H1 (cell line): Measurements from ENCODE around the gene LDLRAP1. TPM values are rescaled to one million over a fixed set of nuclear protein-coding genes. Genes with fewer than 3 reads are reported as not detected.

Experiments
- CTCF ChIA-PET: fragments of 300-600 bp; sonication (Branson Sonifier 250); formaldehyde crosslinking; loops from one replicate; lab custom pipeline; 2021; ENCODE audit not compliant: partially characterized antibody; lab: Charles Lee
- POLR2A ChIA-PET: fragments of 300-600 bp; sonication (Branson Sonifier 250); formaldehyde crosslinking; loops from one replicate; lab custom pipeline; 2021; ENCODE audit warnings: inconsistent platforms; ENCODE audit not compliant: partially characterized antibody; lab: Charles Lee
- DNase-seq, 2 experiments: peaks; one replicate each; pipeline versions ENCODE4 v3.0.0 to v3.0.0-alpha.2; 2010 to 2022; ENCODE audit warnings: low spot score in 2 of 2, low read depth in 1 of 2, mixed read lengths in 1 of 2
- FAIRE-seq: peaks from 2 replicates; lab custom pipeline; 2011; peaks lifted over from hg19 to GRCh38; lab: Jason Lieb, UNC
- H2AFZ ChIP-seq: 2 replicates; pipeline ENCODE4 v1.8.1; 2012; ENCODE audit warnings: low read length, inconsistent platforms
- H2AK5ac ChIP-seq: 2 replicates; pipeline ENCODE4 v1.6.1; 2013; ENCODE audit warnings: low read depth, low read length
- H2BK120ac ChIP-seq: replicated peaks from 2 replicates; pipeline ENCODE3; 2013; ENCODE audit warnings: low read depth, low read length, inconsistent platforms
- H2BK12ac ChIP-seq: 2 replicates; pipeline ENCODE4 v1.6.1; 2013; ENCODE audit warnings: low read depth, low read length
- H2BK15ac ChIP-seq: 2 replicates; pipeline ENCODE4 v1.6.1; 2013; ENCODE audit warnings: low read length
- H2BK20ac ChIP-seq: 2 replicates; pipeline ENCODE4 v1.6.1; 2013; ENCODE audit warnings: low read length
- H2BK5ac ChIP-seq: 2 replicates; pipeline ENCODE4 v1.6.1; 2013; ENCODE audit warnings: low read depth, low read length
- H3K14ac ChIP-seq: 2 replicates; pipeline ENCODE4 v1.6.1; 2013; ENCODE audit warnings: inconsistent platforms; ENCODE audit not compliant: insufficient read length
- H3K18ac ChIP-seq: 2 replicates; pipeline ENCODE4 v1.6.1; 2013; ENCODE audit warnings: low read length; ENCODE audit errors: extremely low read depth
- H3K23ac ChIP-seq: 2 replicates; pipeline ENCODE4 v1.6.1; 2013; ENCODE audit warnings: inconsistent platforms; ENCODE audit not compliant: insufficient read length
- H3K23me2 ChIP-seq: 2 replicates; pipeline ENCODE4 v1.6.1; 2013; ENCODE audit warnings: low read depth, low read length
- H3K27ac ChIP-seq: 2 replicates; pipeline ENCODE4 v1.6.1; 2011; ENCODE audit warnings: low read depth, low read length, inconsistent platforms
- H3K27me3 ChIP-seq, 4 experiments: replicated peaks in 1 of 4; 1 replicate in 1 of 4; 2 replicates in 3 of 4; pipeline versions ENCODE4 v1.6.1 to v1.8.1; 2011 to 2013; ENCODE audit warnings: low read length in 3 of 4, mild to moderate bottlenecking in 3 of 4, inconsistent platforms in 2 of 4, mixed read lengths in 2 of 4, moderate library complexity in 1 of 4; ENCODE audit not compliant: control insufficient read depth in 3 of 4, insufficient read depth in 3 of 4; ENCODE audit errors: extremely low read depth in 1 of 4
- H3K36me3 ChIP-seq, 4 experiments: 2 replicates each; pipeline versions ENCODE4 v1.6.1 to v1.8.1; 2011 to 2013; ENCODE audit warnings: mild to moderate bottlenecking in 4 of 4, low read length in 3 of 4, moderate library complexity in 2 of 4, control low read depth in 1 of 4, inconsistent platforms in 1 of 4; ENCODE audit not compliant: insufficient read depth in 4 of 4, control insufficient read depth in 2 of 4
- H3K4ac ChIP-seq: replicated peaks from 2 replicates; pipeline ENCODE3; 2013; ENCODE audit warnings: low read length, low read depth, mixed read lengths, inconsistent platforms; ENCODE audit not compliant: insufficient read length
- H3K4me1 ChIP-seq, 4 experiments: replicated peaks in 1 of 4; 1 replicate in 1 of 4; 2 replicates in 3 of 4; pipeline versions ENCODE4 v1.6.1 to v1.8.1; 2011 to 2013; ENCODE audit warnings: low read length in 3 of 4, inconsistent platforms in 2 of 4, mixed read lengths in 1 of 4; ENCODE audit not compliant: insufficient read depth in 4 of 4, control insufficient read depth in 3 of 4
- H3K4me2 ChIP-seq, 2 experiments: 2 replicates each; pipeline versions ENCODE4 v1.6.1 to v1.8.1; 2011 to 2013; ENCODE audit warnings: low read depth in 2 of 2, low read length in 2 of 2, control low read depth in 1 of 2, inconsistent platforms in 1 of 2, mild to moderate bottlenecking in 1 of 2; ENCODE audit not compliant: insufficient read depth in 1 of 2
- H3K4me3 ChIP-seq, 4 experiments: fragments of 200-600, 300-600 bp in 1 of 4; sonication (generic), shearing (Covaris generic), sonication (Bioruptor Twin) in 1 of 4; 2 replicates each; pipeline versions ENCODE4 v1.5.1 to v1.8.1; 2011 to 2016; ENCODE audit warnings: low read length in 4 of 4, low read depth in 3 of 4, control low read depth in 2 of 4, inconsistent platforms in 2 of 4, mild to moderate bottlenecking in 2 of 4, mixed read lengths in 1 of 4, moderate library complexity in 1 of 4; ENCODE audit not compliant: insufficient read depth in 2 of 4; ENCODE audit errors: extremely low read depth in 1 of 4
- H3K56ac ChIP-seq: replicated peaks from 2 replicates; pipeline ENCODE3; 2013; ENCODE audit warnings: low read depth, mild to moderate bottlenecking, mixed read lengths, low read length, inconsistent platforms; ENCODE audit not compliant: insufficient read length
- H3K79me1 ChIP-seq: 2 replicates; pipeline ENCODE4 v1.6.1; 2013; ENCODE audit warnings: low read depth, low read length, control low read depth
- H3K79me2 ChIP-seq, 2 experiments: 2 replicates each; pipeline versions ENCODE4 v1.6.1 to v1.8.1; 2012 to 2013; ENCODE audit warnings: low read length in 2 of 2, mild to moderate bottlenecking in 2 of 2, inconsistent platforms in 1 of 2; ENCODE audit not compliant: insufficient read depth in 2 of 2, control insufficient read depth in 1 of 2
- H3K9ac ChIP-seq, 4 experiments: replicated peaks in 1 of 4; 1 replicate in 1 of 4; 2 replicates in 3 of 4; pipeline versions ENCODE4 v1.6.1 to v1.8.1; 2011 to 2013; ENCODE audit warnings: low read depth in 3 of 4, low read length in 3 of 4, control low read depth in 2 of 4, mild to moderate bottlenecking in 2 of 4, moderate library complexity in 2 of 4, inconsistent platforms in 1 of 4; ENCODE audit errors: extremely low read depth in 1 of 4
- H3K9me3 ChIP-seq, 2 experiments: 2 replicates each; pipeline versions ENCODE4 v1.6.1 to v1.8.1; 2012 to 2013; ENCODE audit warnings: mild to moderate bottlenecking in 2 of 2, moderate library complexity in 2 of 2, control low read depth in 1 of 2, inconsistent platforms in 1 of 2, low read depth in 1 of 2, low read length in 1 of 2, mixed read lengths in 1 of 2; ENCODE audit not compliant: insufficient read depth in 2 of 2
- H4K20me1 ChIP-seq, 2 experiments: replicated peaks in 1 of 2; 2 replicates each; pipeline versions ENCODE3 to v1.8.1; 2011 to 2013; ENCODE audit warnings: inconsistent platforms in 2 of 2, low read length in 2 of 2, mild to moderate bottlenecking in 1 of 2; ENCODE audit not compliant: insufficient read depth in 2 of 2, control insufficient read depth in 1 of 2
- H4K5ac ChIP-seq: 2 replicates; pipeline ENCODE4 v1.6.1; 2013; ENCODE audit warnings: low read length, low read depth, mixed read lengths, inconsistent platforms; ENCODE audit not compliant: insufficient read length
- H4K8ac ChIP-seq: 2 replicates; pipeline ENCODE4 v1.8.0; 2013; ENCODE audit warnings: mild to moderate bottlenecking, moderate library complexity, low read length, inconsistent platforms; ENCODE audit not compliant: insufficient read depth; ENCODE audit errors: extremely low read depth
- H4K91ac ChIP-seq: replicated peaks from 2 replicates; pipeline ENCODE3; 2013; ENCODE audit warnings: low read length, mixed read lengths, inconsistent platforms; ENCODE audit not compliant: insufficient read length
- BRCA1 ChIP-seq: IDR thresholded peaks from 2 replicates; pipeline ENCODE4 v1.6.1; 2012; ENCODE audit warnings: low read depth, low read length, improper control_type of control experiment
- whole genome bisulfite sequencing, 2 experiments: shearing (Covaris generic) in 1 of 2; methylation state at CpG; one replicate each; pipeline versions ENCODE4 v1.1.6 to v1.1.7; 2013 to 2015; ENCODE audit warnings: low lambda C conversion rate in 2 of 2, mixed read lengths in 2 of 2, inconsistent platforms in 1 of 2, low coverage in 1 of 2, missing lambda C conversion rate in 1 of 2; ENCODE audit not compliant: insufficient replicate concordance in 2 of 2, insufficient coverage in 1 of 2, insufficient read length in 1 of 2; ENCODE audit errors: extremely low coverage in 1 of 2, missing lambda C conversion rate in 1 of 2; 5-methylcytosine and 5-hydroxymethylcytosine counted together
- polyA plus RNA-seq, 7 experiments: library from polyadenylated mRNA; depleted of rRNA in 3 of 7; stranded (reverse) in 5 of 7; unstranded in 2 of 7; fragments of >200 nt in 5 of 7; fragments of 200-250 nt in 2 of 7; gene quantifications; 1 replicate in 5 of 7; 2 replicates in 1 of 7; 4 replicates in 1 of 7; pipeline versions ENCODE4 v1.2.1 to v1.2.3, GENCODE V29; 2011 to 2013; ENCODE audit warnings: missing spikeins in 2 of 7, mixed read lengths in 2 of 7
- total RNA-seq: library from RNA; stranded (reverse); fragmentation: NEBNext Ultra II Directional; extraction: Animal tissue kit (Norgen Biotek cat#: 25700); gene quantifications from 2 replicates; pipeline ENCODE4 v1.2.1, GENCODE V29; 2021

The LDLRAP1 gene
- total and polyA plus RNA-seq, 2 of the 8 experiments (the other 6 are each of a cell fraction or from before 2014, with no cell fraction given) = 12.8 to 13.2 TPM

DNA sequence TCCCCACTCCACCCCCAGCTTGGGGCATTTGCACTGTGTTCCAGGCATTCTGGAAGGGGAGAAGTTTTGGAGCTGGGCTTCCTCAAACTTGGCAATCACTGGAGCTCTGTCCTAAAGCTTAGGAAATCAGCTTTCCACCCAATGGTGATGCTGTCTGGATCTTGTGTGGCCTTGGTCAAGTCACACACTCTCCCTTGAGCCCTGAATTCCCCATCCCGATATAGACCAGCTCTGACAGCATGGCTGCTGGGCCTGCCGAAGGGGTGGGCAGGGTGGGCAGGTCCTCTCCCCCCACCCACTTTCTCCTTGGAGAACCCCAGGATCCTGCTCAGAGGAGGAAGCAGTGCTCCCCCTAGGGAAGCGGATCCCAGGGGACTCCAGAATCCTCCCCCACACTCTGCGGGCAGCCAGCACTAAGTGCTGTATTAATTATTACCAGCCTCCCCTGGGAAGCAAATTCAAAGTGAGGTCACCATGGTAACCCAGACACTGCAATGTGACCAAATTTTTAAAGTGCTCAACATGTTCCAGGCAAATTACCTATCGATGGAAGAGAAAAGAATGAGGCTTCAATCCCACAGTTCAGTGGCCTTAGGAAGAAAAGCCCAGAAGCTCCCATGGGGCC is 21.3 kb upstream of the LDLRAP1 start:
- no peak overlapping the region for H3K27ac ChIP-seq
- no peaks in the 10 kb centered on the region for H3K79me1 ChIP-seq
- no peak overlapping the region for H3K4me2 ChIP-seq
- no peak overlapping the region for H2BK5ac ChIP-seq
- peaks cover 4 to 8% (median 4%) of the 10 kb centered on the region in 4 experiments; a peak in 6 of 7 replicates for H3K4me1 ChIP-seq
- no peaks in the 10 kb centered on the region for H3K79me2 ChIP-seq
- peaks cover 0 to 5% of the 10 kb centered on the region in 2 experiments; a peak in 1 of 4 replicates for H3K9me3 ChIP-seq
- H3K14ac ChIP-seq = no peak overlapping the region
- no peak overlapping the region for H3K56ac ChIP-seq
- H4K20me1 ChIP-seq = no peaks in the 10 kb centered on the region
- H2BK20ac ChIP-seq = no peak overlapping the region
- H4K8ac ChIP-seq = no peak overlapping the region
- 83% methylated on average over 5 of the region's 5 CpGs; no CpG with 5 or more reads in 1 of the 2 experiments for WGBS, 2 experiments
- no peak overlapping the region for H3K18ac ChIP-seq
- no peaks in the 10 kb centered on the region for H3K23me2 ChIP-seq
- no peak overlapping the region for H3K9ac ChIP-seq
- no peak overlapping the region for H2AFZ ChIP-seq
- DNase-seq (no peak), FAIRE-seq (no peak)
- no peak overlapping the region for H2BK12ac ChIP-seq
- H3K23ac ChIP-seq = no peak overlapping the region
- no peak overlapping the region for H2BK120ac ChIP-seq
- no peak overlapping the region for H2AK5ac ChIP-seq
- no peak overlapping the region for H2BK15ac ChIP-seq
- no peak overlapping the region for H3K4ac ChIP-seq
- no peak overlapping the region for H4K91ac ChIP-seq
- no peak overlapping the region for H3K4me3 ChIP-seq
- POLR2A ChIA-PET = interaction anchor here (1.5 to 4.0 kb wide), 2 partner anchors 16 to 19 kb away, joined by 5 to 12 read pairs (median 10); no protein-coding TSS in a partner anchor
- CTCF ChIA-PET = interaction anchor here (0.6 to 15.3 kb wide), 15 partner anchors 8 to 108 kb away, joined by 3 to 240 read pairs (median 6); no protein-coding TSS in a partner anchor
- TF ChIP-seq BRCA1 = no peak
- no peaks in the 10 kb centered on the region for H3K36me3 ChIP-seq
- H3K27me3 ChIP-seq = no peaks in the 10 kb centered on the region; a peak in 1 of 7 replicates
- no peak overlapping the region for H4K5ac ChIP-seq
